PFSK-1 (cell line): ENCODE results near the gene ENTPD7.

ENCODE experiments used
- FOXP2 ChIP-seq: optimal IDR thresholded peaks from 2 replicates; pipeline ENCODE3; 2011; ENCODE audit warnings: borderline replicate concordance, control low read depth, inconsistent platforms; ENCODE audit not compliant: insufficient read depth; ENCODE audit errors: extremely low read length, extremely low read depth
- POLR2AphosphoS5 ChIP-seq: IDR thresholded peaks from 2 replicates; pipeline ENCODE4 v1.6.1; 2012; ENCODE audit warnings: low read depth, mild to moderate bottlenecking, control low read depth, low read length, moderate library complexity
- SIN3A ChIP-seq: IDR thresholded peaks from 2 replicates; pipeline ENCODE4 v1.6.1; 2012; ENCODE audit warnings: mild to moderate bottlenecking, low read length, moderate library complexity, borderline replicate concordance; ENCODE audit not compliant: insufficient read depth
- TAF1 ChIP-seq: IDR thresholded peaks from 2 replicates; pipeline ENCODE4 v1.6.1; 2012; ENCODE audit warnings: low read length, control low read depth, borderline replicate concordance; ENCODE audit not compliant: insufficient read depth
- TF ChIP-seq, protein P1 (sequence below), 2 experiments: IDR thresholded peaks; 2 replicates each; pipeline versions ENCODE4 v1.6.1 to v1.8.0; 2011 to 2012; ENCODE audit warnings: low read depth in 2 of 2, low read length in 2 of 2, control low read depth in 1 of 2, inconsistent platforms in 1 of 2, mild to moderate bottlenecking in 1 of 2, moderate library complexity in 1 of 2; ENCODE audit not compliant: insufficient read depth in 1 of 2

The ENTPD7 gene

DNA sequence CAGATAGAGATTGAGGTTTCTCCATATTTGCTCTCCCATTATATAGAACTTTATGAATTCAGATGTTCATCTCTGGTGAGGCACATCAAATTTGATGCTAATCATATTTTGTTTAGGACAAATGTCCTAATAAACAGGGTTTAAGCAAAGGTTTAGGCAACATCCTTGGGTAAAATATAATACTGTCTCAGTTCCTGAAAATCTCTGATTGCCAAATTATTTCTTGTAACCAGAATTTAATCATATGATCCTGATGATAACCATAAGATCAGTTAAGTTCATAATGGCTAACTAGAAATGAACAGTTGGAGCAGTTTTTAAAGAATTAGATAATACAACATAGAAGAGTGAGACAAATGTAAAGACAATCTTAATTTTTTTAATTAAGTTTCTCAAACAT, 91.3 kb downstream of the ENTPD7 start:
- no peak for TF ChIP-seq TAF1
- no peak for TF ChIP-seq POLR2AphosphoS5

DNA sequence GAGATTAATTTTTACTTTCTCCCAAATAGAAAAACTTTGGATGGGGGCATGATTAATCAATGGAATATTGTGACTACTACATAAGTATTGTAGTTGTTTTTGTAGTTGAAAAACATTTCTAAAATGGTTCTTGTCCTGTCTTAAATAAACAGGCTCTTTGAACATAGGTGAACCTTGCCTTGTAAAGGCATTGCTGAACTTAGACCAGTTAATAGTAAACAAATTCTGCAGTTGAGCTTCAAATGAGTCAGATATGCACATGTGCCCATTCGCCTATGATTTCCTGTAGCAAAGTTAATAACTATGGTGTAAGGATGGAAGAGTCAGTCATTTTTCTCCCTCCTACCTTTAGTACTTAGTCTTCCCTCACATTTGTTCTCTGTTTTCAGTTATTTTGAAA, 95.4 kb downstream of the ENTPD7 start:
- no peak for TF ChIP-seq POLR2AphosphoS5
- TF ChIP-seq SIN3A, result no peak
- TF ChIP-seq FOXP2, result no peak
- TF ChIP-seq, protein P1, sequence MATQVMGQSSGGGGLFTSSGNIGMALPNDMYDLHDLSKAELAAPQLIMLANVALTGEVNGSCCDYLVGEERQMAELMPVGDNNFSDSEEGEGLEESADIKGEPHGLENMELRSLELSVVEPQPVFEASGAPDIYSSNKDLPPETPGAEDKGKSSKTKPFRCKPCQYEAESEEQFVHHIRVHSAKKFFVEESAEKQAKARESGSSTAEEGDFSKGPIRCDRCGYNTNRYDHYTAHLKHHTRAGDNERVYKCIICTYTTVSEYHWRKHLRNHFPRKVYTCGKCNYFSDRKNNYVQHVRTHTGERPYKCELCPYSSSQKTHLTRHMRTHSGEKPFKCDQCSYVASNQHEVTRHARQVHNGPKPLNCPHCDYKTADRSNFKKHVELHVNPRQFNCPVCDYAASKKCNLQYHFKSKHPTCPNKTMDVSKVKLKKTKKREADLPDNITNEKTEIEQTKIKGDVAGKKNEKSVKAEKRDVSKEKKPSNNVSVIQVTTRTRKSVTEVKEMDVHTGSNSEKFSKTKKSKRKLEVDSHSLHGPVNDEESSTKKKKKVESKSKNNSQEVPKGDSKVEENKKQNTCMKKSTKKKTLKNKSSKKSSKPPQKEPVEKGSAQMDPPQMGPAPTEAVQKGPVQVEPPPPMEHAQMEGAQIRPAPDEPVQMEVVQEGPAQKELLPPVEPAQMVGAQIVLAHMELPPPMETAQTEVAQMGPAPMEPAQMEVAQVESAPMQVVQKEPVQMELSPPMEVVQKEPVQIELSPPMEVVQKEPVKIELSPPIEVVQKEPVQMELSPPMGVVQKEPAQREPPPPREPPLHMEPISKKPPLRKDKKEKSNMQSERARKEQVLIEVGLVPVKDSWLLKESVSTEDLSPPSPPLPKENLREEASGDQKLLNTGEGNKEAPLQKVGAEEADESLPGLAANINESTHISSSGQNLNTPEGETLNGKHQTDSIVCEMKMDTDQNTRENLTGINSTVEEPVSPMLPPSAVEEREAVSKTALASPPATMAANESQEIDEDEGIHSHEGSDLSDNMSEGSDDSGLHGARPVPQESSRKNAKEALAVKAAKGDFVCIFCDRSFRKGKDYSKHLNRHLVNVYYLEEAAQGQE (IDR thresholded peaks at IDR 0.05; ENCODE audit: insufficient read depth in 1 of 2, low read depth in 2 of 2, low read length in 2 of 2), result no peak
- no peak for TF ChIP-seq TAF1
